Posterior vena cava (tissue), 2 donors: ENCODE measurements around the gene AKAP1. TPM values are rescaled to one million over a fixed set of nuclear protein-coding genes. Genes with fewer than 3 reads are reported as not detected.

Source experiments
- DNase-seq: peaks from one replicate; pipeline ENCODE4 v3.0.0-alpha.2; 2020; ENCODE audit warnings: low spot score
- intact Hi-C, 2 donors: fragments of 100-400 bp; cut with DNase I; formaldehyde crosslinking; loops; one replicate each; pipeline versions ENCODE4 v1.14.1 to v1.14.2; 2022 to 2023
- total RNA-seq, 2 donors: library from RNA; stranded (reverse); fragmentation: NEBNext Ultra II Directional; extraction: Animal tissue kit (Norgen Biotek cat#: 25700); gene quantifications; one replicate each; pipeline ENCODE4 v1.2.1, GENCODE V29; 2021
- donor health status: DM: yes; HTN: yes; CAD: no.
- donor health status: DM: yes; HTN: yes; CAD: no.

The AKAP1 gene
- total RNA-seq, 2 donors from 2014 or later: 57.1 to 57.8 TPM

DNA sequence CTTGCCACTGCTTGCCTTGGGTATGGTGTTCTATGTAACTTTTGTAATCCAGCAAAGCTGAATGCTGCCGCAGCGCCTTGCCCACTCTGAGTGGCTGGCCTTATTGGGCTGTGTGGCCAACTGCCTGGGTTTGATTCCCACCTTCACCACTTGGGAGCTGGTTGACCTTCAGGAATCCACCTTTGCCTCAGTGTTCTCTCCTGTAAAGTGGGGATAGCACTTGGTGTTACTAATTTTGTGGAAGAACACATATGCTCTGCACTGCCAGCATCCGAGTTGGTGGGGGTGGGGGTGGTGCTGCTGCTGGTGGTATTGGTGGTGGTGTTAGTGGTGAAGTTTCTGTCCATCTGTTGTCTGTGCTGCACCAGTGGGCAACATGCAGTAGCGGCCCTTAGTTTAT lies 32.8 kb downstream of the AKAP1 start:
- intact Hi-C loops: loop anchor here in 1 of 2 donors (10.0 kb wide), 1 partner anchor 113 kb away; no protein-coding TSS in a partner anchor
- no peak for DNase-seq

GRCh38 chr17:57120814-57121213 lies 35.8 kb downstream of the AKAP1 start:
- DNase-seq: no peak
- intact Hi-C loops: loop anchor here in 1 of 2 donors (10.0 kb wide), 1 partner anchor 624 kb away; the partner anchor contains the start of gene CCDC182

- DNase-seq: no peak
- intact Hi-C loops: loop anchor here in 1 of 2 donors (10.0 kb wide), 1 partner anchor 623 kb away; the partner anchor contains the start of gene CCDC182
Observed at GRCh38 chr17:57121308-57122042, 36.4 kb downstream of the AKAP1 start.

GRCh38 chr17:57124053-57124452 lies 39.0 kb downstream of the AKAP1 start:
- no peak for DNase-seq
- intact Hi-C loops: loop anchor here in 1 of 2 donors (10.0 kb wide), 1 partner anchor 621 kb away; the partner anchor contains the start of gene CCDC182

GRCh38 chr17:57125406-57125805 lies 40.4 kb downstream of the AKAP1 start:
- no peak for DNase-seq
- intact Hi-C loops: loop anchor here in 1 of 2 donors (10.0 kb wide), 1 partner anchor 619 kb away; the partner anchor contains the start of gene CCDC182

GRCh38 chr17:57125866-57126265 lies 40.8 kb downstream of the AKAP1 start:
- DNase-seq: no peak
- intact Hi-C loops: loop anchor here in 1 of 2 donors (10.0 kb wide), 1 partner anchor 619 kb away; the partner anchor contains the start of gene CCDC182

GRCh38 chr17:57130708-57131461 lies 45.8 kb downstream of the AKAP1 start:
- peak; percentile 92 for DNase-seq
- intact Hi-C loops: loop anchor here in 1 of 2 donors (10.0 kb wide), 1 partner anchor 614 kb away; the partner anchor contains the start of gene CCDC182

GRCh38 chr17:57132663-57133062 lies 47.6 kb downstream of the AKAP1 start:
- no peak for DNase-seq
- intact Hi-C loops: loop anchor here in 1 of 2 donors (10.0 kb wide), 1 partner anchor 612 kb away; the partner anchor contains the start of gene CCDC182

- intact Hi-C loops: loop anchor here in 1 of 2 donors (10.0 kb wide), 1 partner anchor 611 kb away; the partner anchor contains the start of gene CCDC182
- no peak for DNase-seq
Observed at GRCh38 chr17:57133486-57133885, 48.4 kb downstream of the AKAP1 start.

DNA sequence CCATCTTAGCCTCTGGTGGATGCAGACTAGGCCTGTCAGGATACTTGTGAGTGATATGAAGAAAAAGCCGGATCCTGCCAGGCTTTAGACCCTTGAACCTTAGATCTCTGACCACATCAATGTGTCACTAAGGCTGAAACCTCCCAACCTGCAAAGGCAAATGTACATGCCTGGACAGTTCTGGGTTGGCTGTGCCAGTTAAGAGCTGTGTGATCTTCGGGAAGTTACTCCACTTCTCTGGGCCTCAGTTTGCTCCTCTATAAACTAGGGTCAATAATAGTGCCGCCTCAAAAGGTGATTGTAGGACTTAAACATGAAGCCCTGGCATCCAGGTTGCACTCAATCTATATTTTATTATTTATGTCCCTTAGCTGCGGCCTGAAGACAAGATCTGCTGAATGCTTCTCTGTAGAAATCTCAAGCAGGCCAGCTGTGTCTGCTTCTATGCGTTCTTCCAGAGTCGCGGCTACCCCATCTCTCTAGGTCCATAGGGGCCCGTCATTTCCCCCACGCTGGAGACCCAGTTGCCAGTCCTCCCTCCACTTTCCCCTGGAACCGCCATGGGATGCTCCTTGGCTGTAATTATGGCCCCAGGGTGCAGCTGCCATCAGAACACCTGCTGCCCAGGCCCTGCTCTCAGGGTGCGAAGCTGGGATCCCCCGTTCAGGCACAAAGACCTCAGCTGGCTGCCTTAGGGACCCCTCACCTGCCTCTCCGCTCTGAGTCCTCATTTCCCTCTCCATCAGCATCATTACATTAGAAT lies 50.2 kb downstream of the AKAP1 start:
- no peak for DNase-seq
- intact Hi-C loops: loop anchor here in 1 of 2 donors (10.0 kb wide), 1 partner anchor 610 kb away; the partner anchor contains the start of gene CCDC182

- no peak for DNase-seq
- intact Hi-C loops: loop anchor here in 1 of 2 donors (10.0 kb wide), 1 partner anchor 609 kb away; the partner anchor contains the start of gene CCDC182
Observed at GRCh38 chr17:57135789-57136291, 50.8 kb downstream of the AKAP1 start.

DNA sequence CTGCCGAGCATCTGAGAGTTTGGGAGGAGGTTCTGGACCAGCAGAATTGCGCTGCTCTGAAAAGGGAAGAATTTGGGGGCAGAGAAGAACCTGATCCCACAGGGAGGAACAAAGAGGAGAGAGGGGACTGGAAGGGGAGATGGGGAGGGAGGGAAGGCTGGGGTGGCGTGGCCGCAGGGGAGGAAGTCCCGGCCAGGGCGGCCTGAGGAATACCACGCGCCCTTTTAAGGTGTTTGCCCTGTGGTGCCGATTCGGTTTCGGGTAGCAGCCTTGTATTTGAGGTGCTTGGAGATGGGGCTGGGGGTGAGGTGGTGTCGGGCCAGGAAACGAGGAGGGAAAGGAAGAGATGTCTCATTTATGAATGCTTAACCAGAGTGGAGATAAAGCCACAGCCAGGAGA lies 51.3 kb downstream of the AKAP1 start:
- no peak for DNase-seq
- intact Hi-C loops: loop anchor here in 1 of 2 donors (10.0 kb wide), 1 partner anchor 608 kb away; the partner anchor contains the start of gene CCDC182

- no peak for DNase-seq
- intact Hi-C loops: loop anchor here in 1 of 2 donors (10.0 kb wide), 1 partner anchor 607 kb away; the partner anchor contains the start of gene CCDC182
Observed at GRCh38 chr17:57138030-57138911, 53.2 kb downstream of the AKAP1 start.

DNA sequence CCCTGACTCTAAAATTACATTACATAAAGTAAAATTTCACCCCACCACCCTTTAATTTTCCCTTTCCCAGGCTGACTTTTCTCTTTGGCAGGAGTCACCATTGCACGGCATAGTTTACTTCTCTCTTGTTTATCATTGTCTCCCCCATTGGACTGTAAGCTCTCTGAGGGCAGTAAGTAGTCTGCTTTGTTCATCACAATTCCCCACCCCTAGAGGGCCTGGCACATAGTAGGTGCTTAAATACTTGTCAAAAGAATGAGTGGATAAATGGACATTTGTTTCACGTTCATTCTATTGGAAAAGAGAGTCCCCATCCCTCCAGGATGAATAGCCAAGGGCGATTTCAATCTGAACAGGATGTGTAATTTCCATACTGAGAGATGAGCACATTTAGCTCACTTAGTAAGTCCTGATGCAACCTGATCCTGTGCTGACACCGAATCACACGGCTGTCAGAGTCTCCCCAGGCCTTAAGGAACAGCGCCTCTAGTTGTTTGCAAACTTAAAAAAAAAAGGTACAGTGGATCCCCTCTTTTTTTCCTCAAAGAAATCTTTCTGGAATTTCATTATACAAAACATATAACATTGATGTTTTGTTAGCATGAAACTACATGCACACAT lies 54.0 kb downstream of the AKAP1 start:
- intact Hi-C loops: loop anchor here in 1 of 2 donors (10.0 kb wide), 1 partner anchor 606 kb away; the partner anchor contains the start of gene CCDC182
- no peak for DNase-seq

DNA sequence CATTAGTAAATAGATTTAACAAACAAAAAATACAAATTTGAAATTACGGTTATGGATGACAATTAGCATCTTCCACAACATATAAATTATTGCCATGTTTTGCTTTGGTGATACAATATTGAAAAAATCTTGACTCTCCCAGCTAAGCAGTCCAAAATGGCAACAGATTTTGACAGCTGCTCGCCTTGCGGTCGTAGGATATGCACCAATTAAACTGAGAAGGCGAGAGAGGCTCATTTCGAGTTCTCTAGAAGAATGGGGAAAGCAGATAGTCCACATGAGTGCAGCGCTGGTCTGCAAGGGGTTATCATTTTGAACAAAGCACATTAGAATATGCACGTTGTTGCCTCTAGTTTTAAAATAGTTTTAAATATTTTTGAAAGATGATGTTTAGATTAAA lies 55.3 kb downstream of the AKAP1 start:
- intact Hi-C loops: no loop called here
- no peak for DNase-seq

DNA sequence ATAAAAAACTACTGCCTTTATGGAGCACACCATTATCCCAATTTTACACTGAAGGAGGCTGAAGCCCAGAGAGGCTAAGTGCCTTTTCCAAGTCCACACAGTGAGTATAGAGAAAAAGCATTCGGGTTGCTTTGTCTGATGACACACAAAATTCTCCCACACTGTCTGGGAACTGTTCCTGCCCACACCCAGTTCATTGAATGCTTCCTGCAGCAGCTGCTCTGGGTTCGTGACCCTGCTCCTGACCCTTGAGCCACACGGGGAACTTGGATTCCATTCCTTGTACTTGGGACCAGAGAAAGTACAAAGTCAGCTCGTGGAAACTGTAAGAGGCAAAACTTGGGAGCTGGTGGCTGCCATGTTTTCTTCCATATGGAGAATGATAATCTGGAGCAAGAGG lies 57.9 kb downstream of the AKAP1 start:
- DNase-seq: no peak
- intact Hi-C loops: no loop called here

- DNase-seq: no peak
- intact Hi-C loops: no loop called here
Observed at GRCh38 chr17:57143361-57143760, 58.3 kb downstream of the AKAP1 start.
